ENCODE results near the gene DNAI1.

DNA sequence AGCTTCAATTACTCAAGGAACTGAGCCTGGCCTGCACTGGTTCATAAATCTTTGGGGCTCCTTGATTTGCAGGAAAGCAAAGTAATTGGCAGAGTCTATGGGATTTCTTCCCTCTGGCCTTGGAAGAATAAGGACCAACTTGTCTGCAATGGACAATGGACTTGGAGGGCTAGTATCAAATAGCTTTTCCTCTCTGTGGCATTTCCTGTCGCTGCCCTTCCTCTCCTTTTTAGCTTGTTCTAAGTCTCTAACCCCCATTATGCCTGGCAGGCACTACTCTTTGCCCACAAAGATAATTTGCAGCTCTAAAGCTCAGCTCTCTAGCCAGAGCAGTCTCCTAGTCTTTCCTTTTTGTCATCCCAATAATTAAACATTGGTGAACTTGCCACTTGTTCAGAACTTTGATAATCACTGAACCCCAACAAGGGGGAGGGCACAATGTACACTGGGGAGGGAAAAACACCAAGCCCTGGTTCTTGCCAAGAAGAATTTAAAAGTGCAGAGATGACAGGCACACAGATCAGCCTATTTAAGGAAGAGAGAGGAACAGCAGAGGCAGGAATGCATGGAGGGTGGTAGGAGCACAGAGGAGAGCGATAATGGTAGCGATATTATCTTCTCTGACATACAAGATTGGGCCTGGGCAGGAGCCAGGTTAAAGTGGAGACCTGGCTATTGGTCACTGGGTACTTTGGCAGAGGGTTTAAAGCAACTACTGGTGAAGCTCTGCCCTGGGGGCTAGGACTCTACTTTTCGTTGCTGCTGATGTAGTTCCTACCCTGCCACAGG is 38.7 kb upstream of the DNAI1 start:
- TF ChIP-seq, protein P1, sequence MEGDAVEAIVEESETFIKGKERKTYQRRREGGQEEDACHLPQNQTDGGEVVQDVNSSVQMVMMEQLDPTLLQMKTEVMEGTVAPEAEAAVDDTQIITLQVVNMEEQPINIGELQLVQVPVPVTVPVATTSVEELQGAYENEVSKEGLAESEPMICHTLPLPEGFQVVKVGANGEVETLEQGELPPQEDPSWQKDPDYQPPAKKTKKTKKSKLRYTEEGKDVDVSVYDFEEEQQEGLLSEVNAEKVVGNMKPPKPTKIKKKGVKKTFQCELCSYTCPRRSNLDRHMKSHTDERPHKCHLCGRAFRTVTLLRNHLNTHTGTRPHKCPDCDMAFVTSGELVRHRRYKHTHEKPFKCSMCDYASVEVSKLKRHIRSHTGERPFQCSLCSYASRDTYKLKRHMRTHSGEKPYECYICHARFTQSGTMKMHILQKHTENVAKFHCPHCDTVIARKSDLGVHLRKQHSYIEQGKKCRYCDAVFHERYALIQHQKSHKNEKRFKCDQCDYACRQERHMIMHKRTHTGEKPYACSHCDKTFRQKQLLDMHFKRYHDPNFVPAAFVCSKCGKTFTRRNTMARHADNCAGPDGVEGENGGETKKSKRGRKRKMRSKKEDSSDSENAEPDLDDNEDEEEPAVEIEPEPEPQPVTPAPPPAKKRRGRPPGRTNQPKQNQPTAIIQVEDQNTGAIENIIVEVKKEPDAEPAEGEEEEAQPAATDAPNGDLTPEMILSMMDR (IDR thresholded peaks at IDR 0.05): no peak
- TF ChIP-seq POLR2A (IDR thresholded peaks at IDR 0.05) (no peak), POLR2AphosphoS5 (IDR thresholded peaks at IDR 0.05) (no peak)

Measured in prostate gland (tissue), 2 donors.